GM18526 (cell line): ENCODE results near the gene ATL1.

Experiments used
- POLR2A ChIP-seq: IDR thresholded peaks from 3 replicates; pipeline ENCODE4 v1.6.1; 2011; ENCODE audit not compliant: insufficient read length; ENCODE audit errors: extremely low read depth

Gene ATL1

DNA sequence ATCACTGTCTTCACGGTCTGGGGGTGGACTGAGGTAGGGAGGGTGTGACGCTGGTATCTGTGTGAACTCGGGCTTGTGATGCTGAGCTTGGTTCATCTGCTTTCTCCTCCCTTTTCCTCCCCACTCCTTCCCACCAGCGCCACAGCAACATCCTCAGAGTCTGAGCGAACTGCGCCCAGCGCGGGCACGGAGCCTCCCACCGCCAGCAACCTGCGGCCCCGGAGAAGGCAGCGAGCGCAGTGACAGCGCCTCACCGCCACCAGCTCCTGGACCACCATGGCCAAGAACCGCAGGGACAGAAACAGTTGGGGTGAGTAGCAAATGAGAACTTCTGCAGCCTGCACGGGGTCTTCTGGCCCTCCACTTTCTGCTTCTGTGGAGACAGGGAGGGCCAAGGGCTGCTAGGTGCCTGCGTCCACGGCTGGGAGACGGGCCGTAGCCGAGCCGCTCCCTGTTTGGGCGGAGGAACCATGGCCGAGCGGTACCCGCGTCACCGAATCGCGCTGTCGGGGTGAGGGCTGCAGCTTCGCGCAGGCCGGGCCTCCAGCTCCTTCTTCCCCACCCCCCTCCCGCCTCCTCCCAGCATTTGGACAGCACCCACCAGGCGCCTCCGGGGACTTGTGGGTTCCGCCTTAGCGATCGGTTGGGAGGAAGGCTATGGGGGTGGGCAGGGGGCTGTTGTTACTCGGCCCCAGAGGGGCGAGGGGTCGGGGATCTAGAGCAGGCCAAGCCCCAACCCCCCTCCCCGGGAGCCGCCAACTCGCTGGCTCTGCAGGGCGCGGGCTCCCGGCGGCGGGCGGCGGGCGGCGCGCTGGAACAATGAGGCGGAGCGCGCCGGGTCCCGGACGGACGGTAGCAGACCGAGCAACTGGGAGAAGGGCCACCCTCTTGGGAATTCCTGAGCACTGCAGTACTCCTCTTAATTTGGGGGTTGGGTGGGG is at the start of gene ATL1:
TSS of gene ATL1 (plus strand) at position 156 of the 941 bp plus-strand sequence. CDS start at position 277, 121 bp downstream.
- no peak for TF ChIP-seq POLR2A

- no peak for TF ChIP-seq POLR2A
Observed at GRCh38 chr14:50510157-50510556, 49.8 kb upstream of the ATL1 start.

- no peak for TF ChIP-seq POLR2A
Observed at GRCh38 chr14:50512463-50512862, 47.5 kb upstream of the ATL1 start.

DNA sequence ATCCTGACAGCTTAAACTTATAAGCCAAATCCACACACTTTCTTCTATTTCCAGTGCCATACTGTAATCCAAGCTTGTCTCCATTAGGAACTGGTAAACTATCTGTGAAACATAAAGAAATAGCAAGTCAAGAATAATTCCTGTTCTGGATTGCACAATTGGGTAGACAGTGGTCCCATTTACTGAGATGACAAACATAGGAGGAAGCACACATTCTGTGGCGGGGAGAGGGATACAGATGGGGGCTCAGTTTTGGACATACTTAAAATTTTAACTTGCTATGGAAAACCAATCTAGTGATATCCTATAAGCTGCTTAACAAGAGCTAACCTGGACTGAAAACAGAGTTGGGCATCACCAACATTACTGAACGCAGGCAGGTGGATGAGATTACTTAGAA is 43.9 kb upstream of the ATL1 start:
- TF ChIP-seq POLR2A, result no peak

- TF ChIP-seq POLR2A, result no peak
Observed at GRCh38 chr14:50520947-50521815, 38.8 kb upstream of the ATL1 start.

GRCh38 chr14:50521912-50522341 is 38.0 kb upstream of the ATL1 start:
- TF ChIP-seq POLR2A, result no peak

DNA sequence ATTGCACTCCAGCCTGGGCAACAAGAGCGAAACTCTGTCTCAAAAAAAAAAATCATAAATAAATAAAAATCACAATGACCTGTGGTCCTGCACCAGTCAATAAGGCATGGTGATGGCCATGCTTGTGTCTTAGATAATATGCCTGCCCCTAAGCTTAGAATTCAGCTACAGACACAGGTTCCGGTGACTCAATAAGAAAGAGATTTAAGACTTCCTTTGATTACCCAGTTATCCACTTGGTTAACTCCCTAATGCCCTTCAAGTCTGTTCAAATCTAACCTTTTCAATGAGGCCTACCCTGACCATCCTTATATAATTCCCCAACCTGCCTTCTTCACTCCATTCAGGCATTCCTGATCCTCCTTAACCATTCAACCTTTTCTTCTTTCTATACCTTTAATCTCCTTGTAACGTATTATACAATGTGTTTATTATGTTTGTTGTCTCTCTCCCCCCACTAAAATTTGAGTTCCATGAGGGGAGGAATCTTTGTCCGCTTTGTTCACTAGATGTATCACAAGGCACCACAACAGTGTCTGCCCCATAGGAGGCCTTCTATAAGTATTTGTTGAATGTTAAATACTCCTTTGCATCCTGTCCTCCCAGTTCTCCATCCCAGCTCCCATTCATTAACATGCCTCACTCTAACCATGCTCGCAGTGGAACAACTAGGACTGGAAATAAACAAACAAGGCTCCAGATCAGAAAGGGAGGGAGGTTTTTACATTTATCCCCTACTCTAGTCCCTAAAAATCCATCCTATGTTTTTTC is 36.5 kb upstream of the ATL1 start:
- TF ChIP-seq POLR2A, result no peak

DNA sequence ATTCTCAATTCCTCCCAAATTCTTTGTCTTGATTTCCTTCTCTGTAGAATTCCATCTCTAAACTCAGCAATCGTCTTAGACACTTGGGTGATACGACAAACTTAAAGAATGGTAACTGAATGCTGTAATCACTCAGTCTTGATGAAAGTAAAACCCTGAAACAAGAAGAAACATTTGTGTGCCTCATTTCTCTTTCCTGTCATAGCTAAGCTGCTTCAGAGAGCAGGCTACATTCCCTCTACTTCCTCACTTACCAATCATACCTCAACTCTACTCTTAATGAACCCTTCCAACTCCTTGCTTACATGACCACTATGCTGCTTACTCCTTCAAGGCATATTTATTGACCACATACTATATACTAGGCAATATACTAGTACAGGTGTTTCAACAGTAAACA is 35.9 kb upstream of the ATL1 start:
- TF ChIP-seq POLR2A, result no peak

DNA sequence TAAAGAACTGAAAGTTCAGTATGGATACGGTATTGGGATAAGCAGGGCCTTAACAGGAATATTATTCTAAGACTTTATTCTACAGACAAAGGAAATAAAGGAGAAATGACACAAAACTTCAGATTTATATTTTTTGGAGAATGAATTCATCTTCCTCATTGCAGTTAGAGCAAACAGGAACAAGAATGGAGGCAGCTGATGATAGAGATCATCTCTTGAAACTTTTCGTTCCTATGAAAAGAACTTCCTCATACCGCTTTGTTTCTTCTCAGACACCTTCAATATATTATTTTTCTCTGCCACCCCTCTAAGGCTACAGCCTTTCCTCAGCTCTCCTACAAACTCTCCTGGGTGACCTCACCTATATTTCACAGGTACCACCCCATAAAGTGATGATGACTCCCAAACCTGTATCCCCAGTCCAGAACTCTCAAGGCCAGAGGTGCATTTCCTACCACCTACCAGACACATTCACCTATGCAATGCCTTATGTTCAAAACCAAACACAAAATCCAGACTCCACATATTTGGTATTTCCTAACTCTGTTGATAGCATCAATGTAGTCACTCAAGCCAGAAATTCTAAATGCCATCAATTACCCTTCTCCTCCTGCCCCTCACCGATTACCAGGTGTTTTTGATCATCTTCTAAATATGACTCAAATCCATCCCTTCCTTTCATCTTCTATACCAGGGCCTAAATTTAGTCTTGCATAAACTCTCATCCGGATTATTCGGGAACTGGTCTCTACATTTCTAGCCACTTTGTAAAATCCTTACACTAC is 35.0 kb upstream of the ATL1 start:
- TF ChIP-seq POLR2A, result no peak

DNA sequence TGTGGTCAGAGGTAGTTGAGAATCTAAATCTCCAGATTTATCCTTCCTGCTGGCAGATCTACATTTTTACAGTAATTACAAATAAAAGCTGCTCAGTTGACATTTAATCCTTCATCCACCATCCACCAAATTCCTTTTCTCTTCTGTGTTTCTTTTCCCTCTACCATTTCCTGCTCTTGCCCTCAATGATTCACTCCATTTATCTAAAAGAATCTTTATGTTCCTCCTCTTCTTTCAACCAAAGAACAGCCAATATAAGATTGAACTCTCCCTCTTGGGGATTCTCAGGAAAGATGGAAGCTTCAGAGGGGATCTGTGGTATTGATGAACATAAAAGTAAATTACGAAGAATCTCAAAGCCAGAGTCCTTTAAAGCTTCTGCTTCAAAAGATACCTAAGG is 31.9 kb upstream of the ATL1 start:
- TF ChIP-seq POLR2A, result no peak

- no peak for TF ChIP-seq POLR2A
Observed at GRCh38 chr14:50529288-50530179, 30.4 kb upstream of the ATL1 start.

DNA sequence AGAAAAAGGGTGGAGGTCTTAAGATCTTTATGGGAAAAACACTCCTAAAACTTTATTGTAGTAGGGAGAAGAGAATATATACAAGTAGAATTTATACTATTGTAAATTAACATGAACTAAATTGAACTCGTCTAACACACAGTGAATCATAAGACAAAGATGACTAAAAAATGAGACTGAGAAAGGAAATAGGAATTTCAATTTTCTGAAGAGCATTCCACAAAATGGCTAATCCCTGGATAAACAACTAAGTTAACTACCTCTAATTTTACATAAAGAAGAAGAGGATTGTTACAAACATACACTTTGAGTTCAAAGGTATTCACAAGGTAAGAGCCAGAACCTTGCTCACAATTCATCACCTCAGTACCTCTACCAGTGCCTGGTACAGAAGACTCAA is 29.6 kb upstream of the ATL1 start:
- TF ChIP-seq POLR2A, result no peak

- no peak for TF ChIP-seq POLR2A
Observed at GRCh38 chr14:50530794-50531365, 29.1 kb upstream of the ATL1 start.
